ENCODE results near the gene BRWD1.
"Not testable (repeated sequence)": the region's sequence is repeated elsewhere in the genome, so short reads cannot be mapped to it uniquely, and the experiment has no call there.

The BRWD1 gene

DNA sequence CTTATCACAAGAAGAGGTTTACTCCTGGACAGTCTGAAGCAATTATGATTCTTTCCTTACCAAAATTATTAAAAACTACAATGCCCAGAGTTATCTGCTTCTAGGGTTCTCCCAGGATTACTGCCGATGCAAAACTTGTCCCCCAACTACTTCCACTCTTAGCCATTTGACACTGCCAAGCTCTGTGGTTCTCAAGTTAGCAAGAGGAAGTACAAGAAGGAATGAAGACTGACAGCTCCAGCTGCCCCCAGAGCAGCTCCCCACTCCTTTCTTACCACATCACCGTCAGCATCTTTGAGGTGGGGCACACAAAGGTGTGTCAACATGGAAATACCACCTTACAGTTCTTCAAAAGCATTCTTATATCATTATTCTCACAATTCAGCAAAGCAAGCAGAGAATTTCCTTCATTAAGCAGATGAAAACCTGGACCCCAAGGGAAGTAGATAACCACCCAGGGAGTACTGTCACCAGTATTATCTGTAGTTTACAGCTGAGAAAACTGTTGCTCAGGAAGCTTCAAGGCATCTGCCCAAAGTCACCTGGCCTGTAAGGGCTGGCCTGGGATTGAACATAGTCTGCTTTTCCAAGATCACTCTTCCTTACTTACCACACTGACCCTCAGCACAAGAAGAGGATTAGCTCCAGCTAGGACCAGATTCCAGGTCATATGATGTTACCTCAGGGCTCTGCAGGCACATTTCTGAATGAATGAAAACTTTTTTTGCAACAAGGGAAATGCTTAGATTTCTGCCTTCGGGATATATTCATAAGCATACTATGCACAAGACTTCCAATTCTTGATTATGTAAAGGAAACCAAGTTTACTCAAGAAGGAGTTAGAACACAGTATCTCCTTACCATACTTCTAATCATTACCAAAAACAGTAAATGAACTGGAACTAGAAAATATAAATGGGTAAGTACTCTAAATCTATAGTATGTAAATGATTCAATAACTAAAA, 139.4 kb downstream of the BRWD1 start:
- DNase-seq (ENCODE audit: low read depth in 2 of 2): no peak

- no peak for DNase-seq (ENCODE audit: low read depth in 2 of 2)
Observed at GRCh38 chr21:39169906-39170305, 143.5 kb downstream of the BRWD1 start.

GRCh38 chr21:39168800-39169199, 144.6 kb downstream of the BRWD1 start:
- no peak for DNase-seq (ENCODE audit: low read depth in 2 of 2)

GRCh38 chr21:39164523-39164922, 148.9 kb downstream of the BRWD1 start:
- no peak for DNase-seq (ENCODE audit: low read depth in 2 of 2)

DNA sequence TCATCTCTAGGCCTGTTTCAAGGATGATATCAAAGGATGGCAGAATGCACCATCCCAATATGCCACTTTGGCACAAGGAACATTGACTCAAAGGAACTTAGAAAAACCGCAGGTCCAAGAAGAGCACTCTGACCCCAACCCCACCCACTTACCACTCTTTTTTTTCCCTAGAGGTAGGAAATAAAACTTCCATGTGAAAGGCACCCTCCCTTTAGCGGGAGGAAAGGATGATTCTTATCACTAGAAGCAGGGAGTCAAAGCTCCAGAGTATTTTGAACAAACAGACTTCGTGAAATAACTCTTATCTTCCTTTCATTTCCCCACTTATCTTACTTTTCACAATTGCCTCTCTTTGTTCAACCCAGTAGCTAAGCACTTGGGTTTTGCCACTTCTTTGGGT, 152.4 kb downstream of the BRWD1 start:
- no peak for DNase-seq (ENCODE audit: low read depth in 2 of 2)

GRCh38 chr21:39159342-39160063, 153.9 kb downstream of the BRWD1 start:
- no peak for DNase-seq (ENCODE audit: low read depth in 2 of 2)

GRCh38 chr21:39157241-39157640, 156.2 kb downstream of the BRWD1 start:
- not testable (repeated sequence) for DNase-seq (ENCODE audit: low read depth in 2 of 2)

GRCh38 chr21:39156024-39156423, 157.4 kb downstream of the BRWD1 start:
- no peak for DNase-seq (ENCODE audit: low read depth in 2 of 2)

GRCh38 chr21:39155578-39155977, 157.9 kb downstream of the BRWD1 start:
- no peak for DNase-seq (ENCODE audit: low read depth in 2 of 2)

DNA sequence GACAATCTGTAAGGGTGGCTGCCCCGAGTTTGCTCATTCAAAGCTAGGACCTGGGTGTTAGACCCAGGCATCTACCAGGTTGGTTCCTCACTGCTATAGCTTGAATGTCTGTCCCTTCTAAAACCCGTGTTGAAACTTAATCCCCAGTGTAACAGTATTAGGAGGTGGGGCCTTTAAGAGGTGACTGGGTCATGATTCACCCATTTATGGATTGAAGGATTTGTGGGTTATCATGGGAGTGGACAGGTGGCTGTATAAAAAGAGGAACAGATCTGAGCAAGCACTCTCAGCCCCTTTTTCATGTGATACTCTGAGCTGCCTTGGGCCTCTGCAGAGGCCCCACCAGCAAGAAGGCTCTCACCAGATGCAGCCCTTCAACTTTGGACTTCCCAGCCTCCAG, 159.6 kb downstream of the BRWD1 start:
- no peak for DNase-seq (ENCODE audit: low read depth in 2 of 2)

GRCh38 chr21:39153373-39153772, 160.1 kb downstream of the BRWD1 start:
- no peak for DNase-seq (ENCODE audit: low read depth in 2 of 2)

GRCh38 chr21:39152271-39152670, 161.2 kb downstream of the BRWD1 start:
- no peak for DNase-seq (ENCODE audit: low read depth in 2 of 2)

- no peak for DNase-seq (ENCODE audit: low read depth in 2 of 2)
Observed at GRCh38 chr21:39150877-39151276, 162.6 kb downstream of the BRWD1 start.

DNA sequence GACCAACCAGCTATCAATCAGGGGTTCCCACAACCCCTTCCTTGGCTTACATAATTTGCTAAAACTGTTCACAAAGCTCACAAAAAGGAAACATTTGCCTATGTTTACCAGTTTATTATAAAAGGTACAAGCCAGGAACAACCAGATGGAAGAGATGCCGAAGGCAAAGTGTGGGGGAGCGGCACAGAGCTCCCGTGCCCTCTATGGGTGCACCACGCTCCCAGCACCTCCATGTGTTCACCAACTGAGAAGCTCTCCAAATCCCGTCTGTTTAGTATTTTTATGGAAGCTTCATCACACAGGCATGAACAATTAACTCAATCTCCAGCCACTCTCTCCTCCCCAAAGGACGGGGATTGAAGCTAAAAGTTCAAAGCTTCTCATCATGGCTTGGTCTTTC, 163.1 kb downstream of the BRWD1 start:
- DNase-seq (ENCODE audit: low read depth in 2 of 2): no peak

GRCh38 chr21:39149882-39150281, 163.6 kb downstream of the BRWD1 start:
- DNase-seq (ENCODE audit: low read depth in 2 of 2): no peak

GRCh38 chr21:39148975-39149374, 164.5 kb downstream of the BRWD1 start:
- no peak for DNase-seq (ENCODE audit: low read depth in 2 of 2)

DNA sequence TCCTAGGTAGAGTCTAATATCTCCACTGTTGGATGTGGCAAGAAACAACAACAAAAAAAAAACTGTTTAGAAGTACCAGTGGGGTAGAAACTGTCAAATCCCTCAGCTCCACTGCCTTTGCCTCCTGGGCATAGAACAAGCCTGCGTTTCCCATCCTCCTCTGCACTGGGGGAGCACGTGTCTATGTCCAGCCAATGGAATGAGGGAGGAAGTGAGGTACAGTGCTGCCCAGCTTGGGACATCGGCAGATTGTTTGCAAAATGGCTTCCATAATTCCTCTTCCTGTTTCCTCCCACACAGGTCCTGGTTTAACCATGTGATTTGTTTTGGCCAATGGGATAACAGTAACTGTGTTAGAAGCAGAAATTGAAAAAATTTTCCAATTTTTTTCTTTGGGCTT, 169.2 kb downstream of the BRWD1 start:
- no peak for DNase-seq (ENCODE audit: low read depth in 2 of 2)

- DNase-seq (ENCODE audit: low read depth in 2 of 2): no peak
Observed at GRCh38 chr21:39142972-39143371, 170.5 kb downstream of the BRWD1 start.

- DNase-seq (ENCODE audit: low read depth in 2 of 2): no peak
Observed at GRCh38 chr21:39141502-39141901, 171.9 kb downstream of the BRWD1 start.

- no peak for DNase-seq (ENCODE audit: low read depth in 2 of 2)
Observed at GRCh38 chr21:39137248-39138178, 175.9 kb downstream of the BRWD1 start.

DNA sequence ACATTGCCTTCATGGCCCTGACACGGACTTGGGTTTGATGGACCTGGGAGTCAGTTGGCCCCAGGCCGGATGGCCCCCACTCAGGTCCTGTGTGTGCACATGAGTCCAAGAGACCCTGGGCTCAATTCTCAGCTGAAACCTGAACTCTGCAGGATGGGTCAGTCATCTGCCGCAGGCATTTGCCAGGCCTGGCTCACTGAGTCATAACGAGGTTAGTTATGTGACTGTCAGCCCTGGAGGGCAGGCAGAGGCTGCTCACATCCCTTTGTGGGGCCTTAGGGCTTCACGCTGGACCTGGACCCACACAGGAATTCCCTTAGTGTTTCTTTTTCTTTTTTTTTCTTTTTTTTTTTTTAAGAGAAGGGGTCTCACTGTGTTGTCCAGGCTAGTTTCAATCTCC, 176.7 kb downstream of the BRWD1 start:
- no peak for DNase-seq (ENCODE audit: low read depth in 2 of 2)

- not testable (repeated sequence) for DNase-seq (ENCODE audit: low read depth in 2 of 2)
Observed at GRCh38 chr21:39136138-39136537, 177.3 kb downstream of the BRWD1 start.

Data from stimulated activated CD8-positive, alpha-beta memory T cell treated with anti-CD3 and anti-CD28 coated beads, Interleukin-2, amount 100 ng/mL, for 48 hours (primary cell).